Measurements from ENCODE around the gene SRM.

Gene SRM

GRCh38 chr1:11061652-11062365 is 2.0 kb upstream of the SRM start:
- DNase-seq (ENCODE audit: low read depth in 1 of 2, low spot score in 1 of 2) = peak in 1 of 2 experiments; percentile 53
- no peak overlapping the region for H3K4me3 ChIP-seq (replicated peaks; ENCODE audit: insufficient read depth, low read length)
- peak overlapping the region; percentile 92 for H3K27ac ChIP-seq (replicated peaks)
- no peak for TF ChIP-seq SPI1 (IDR thresholded peaks at IDR 0.05; ENCODE audit: borderline replicate concordance, low read depth)
- no peak for TF ChIP-seq POLR2AphosphoS5 (IDR thresholded peaks at IDR 0.05; ENCODE audit: low read depth)
- TF ChIP-seq REST (IDR thresholded peaks at IDR 0.05; ENCODE audit: insufficient replicate concordance, low read depth) = no peak
- TF ChIP-seq, protein P1, sequence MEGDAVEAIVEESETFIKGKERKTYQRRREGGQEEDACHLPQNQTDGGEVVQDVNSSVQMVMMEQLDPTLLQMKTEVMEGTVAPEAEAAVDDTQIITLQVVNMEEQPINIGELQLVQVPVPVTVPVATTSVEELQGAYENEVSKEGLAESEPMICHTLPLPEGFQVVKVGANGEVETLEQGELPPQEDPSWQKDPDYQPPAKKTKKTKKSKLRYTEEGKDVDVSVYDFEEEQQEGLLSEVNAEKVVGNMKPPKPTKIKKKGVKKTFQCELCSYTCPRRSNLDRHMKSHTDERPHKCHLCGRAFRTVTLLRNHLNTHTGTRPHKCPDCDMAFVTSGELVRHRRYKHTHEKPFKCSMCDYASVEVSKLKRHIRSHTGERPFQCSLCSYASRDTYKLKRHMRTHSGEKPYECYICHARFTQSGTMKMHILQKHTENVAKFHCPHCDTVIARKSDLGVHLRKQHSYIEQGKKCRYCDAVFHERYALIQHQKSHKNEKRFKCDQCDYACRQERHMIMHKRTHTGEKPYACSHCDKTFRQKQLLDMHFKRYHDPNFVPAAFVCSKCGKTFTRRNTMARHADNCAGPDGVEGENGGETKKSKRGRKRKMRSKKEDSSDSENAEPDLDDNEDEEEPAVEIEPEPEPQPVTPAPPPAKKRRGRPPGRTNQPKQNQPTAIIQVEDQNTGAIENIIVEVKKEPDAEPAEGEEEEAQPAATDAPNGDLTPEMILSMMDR (IDR thresholded peaks at IDR 0.05; ENCODE audit: insufficient read depth, low read length) = no peak
- TF ChIP-seq GABPA (IDR thresholded peaks at IDR 0.05; ENCODE audit: low read depth) = no peak
- H3K27me3 ChIP-seq (ENCODE audit: insufficient read depth, poor library complexity, severe bottlenecking) = no peaks in the 10 kb centered on the region

DNA sequence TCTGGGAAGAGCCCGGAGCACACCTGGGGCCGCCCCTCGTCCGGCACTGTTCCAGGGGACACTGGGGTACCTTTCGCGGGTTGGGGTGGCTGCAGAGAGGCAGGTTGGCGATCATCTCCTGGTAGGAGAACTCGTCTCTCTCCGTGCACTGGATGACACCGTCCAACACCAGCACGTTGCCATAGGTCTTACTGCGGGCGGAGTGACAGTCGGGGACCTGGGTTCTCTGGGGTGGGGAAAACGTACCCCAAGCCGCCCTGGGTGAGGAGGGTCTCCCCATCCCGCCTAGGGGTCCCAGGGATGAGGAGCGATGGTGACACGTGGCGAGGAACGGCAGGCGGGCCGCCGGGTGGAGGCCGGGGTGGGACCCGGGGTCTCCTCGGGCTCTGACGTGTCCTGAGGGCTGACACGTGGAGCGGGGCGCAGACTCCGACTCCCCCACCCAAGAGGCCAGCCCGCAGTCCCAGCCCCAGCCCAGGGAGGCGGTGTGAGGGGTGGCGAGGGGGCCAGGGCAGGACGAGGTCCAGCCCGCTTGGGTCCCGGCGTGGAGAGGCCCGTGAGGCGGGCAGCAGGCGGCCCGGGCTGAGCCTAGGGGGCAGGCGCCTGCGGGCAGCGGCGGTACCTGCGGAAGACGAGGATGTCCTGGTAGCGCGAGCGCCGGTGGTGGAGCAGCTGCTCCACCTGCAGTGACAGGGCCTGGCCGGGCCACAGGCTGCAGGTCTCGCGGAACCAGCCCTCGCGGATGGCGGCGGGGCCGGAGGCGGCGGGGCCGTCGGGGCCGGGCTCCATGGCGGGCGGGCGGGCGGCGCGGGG is 457 bp downstream of the SRM start:
- DNase-seq (ENCODE audit: low read depth in 1 of 2, low spot score in 1 of 2) = peak in 1 of 2 experiments; percentile 68
- H3K27me3 ChIP-seq (ENCODE audit: insufficient read depth, poor library complexity, severe bottlenecking) = no peaks in the 10 kb centered on the region
- H3K27ac ChIP-seq (replicated peaks) = peak overlapping the region; percentile 81

DNA sequence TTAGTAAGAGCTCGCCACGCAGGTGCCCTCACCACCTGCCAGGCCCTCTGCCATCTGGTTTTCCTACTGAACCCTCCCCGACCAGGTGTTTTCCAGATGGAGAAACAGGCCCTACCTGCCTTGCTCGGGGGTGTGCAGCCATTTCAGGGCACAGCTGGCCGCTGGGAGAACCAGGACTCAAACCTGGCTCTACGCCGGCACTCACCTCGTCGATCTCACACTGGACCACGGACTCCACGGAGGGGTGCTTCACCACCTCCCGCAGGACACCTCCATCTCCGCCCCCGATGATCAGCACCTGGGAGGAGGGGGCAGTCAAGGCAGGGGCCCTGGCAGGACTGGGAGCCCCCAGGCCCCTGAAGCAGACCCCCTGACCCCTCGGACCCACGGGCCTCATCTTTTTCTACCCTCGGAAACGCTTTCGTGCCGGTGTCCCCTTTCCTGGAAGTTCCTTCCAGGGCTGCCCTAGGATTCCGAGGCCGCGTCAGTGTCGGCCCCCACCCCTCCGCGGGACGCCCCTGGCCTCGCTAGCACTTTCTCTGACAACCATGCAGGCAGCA is 1.1 kb downstream of the SRM start:
- TF ChIP-seq GABPA (IDR thresholded peaks at IDR 0.05; ENCODE audit: low read depth) = no peak
- TF ChIP-seq POLR2AphosphoS5 (IDR thresholded peaks at IDR 0.05; ENCODE audit: low read depth) = no peak
- no peak for TF ChIP-seq SPI1 (IDR thresholded peaks at IDR 0.05; ENCODE audit: borderline replicate concordance, low read depth)
- TF ChIP-seq, protein P1 (IDR thresholded peaks at IDR 0.05; ENCODE audit: insufficient read depth, low read length) = no peak
- no peak for TF ChIP-seq REST (IDR thresholded peaks at IDR 0.05; ENCODE audit: insufficient replicate concordance, low read depth)
- DNase-seq (ENCODE audit: low read depth in 1 of 2, low spot score in 1 of 2) = no peak
- H3K4me3 ChIP-seq (replicated peaks; ENCODE audit: insufficient read depth, low read length) = peak overlapping the region; percentile 98
- no peaks in the 10 kb centered on the region for H3K27me3 ChIP-seq (ENCODE audit: insufficient read depth, poor library complexity, severe bottlenecking)
- peak overlapping the region; percentile 81 for H3K27ac ChIP-seq (replicated peaks)

More for the DNA sequence above, 457 bp downstream of the SRM start:
- H3K4me3 ChIP-seq (replicated peaks; ENCODE audit: insufficient read depth, low read length) = peak overlapping the region; percentile 98
- TF ChIP-seq SPI1 (IDR thresholded peaks at IDR 0.05; ENCODE audit: borderline replicate concordance, low read depth) = no peak
- peak; percentile 2; the same call in 1 of the 2 replicates for TF ChIP-seq POLR2AphosphoS5 (IDR thresholded peaks at IDR 0.05; ENCODE audit: low read depth)

DNA sequence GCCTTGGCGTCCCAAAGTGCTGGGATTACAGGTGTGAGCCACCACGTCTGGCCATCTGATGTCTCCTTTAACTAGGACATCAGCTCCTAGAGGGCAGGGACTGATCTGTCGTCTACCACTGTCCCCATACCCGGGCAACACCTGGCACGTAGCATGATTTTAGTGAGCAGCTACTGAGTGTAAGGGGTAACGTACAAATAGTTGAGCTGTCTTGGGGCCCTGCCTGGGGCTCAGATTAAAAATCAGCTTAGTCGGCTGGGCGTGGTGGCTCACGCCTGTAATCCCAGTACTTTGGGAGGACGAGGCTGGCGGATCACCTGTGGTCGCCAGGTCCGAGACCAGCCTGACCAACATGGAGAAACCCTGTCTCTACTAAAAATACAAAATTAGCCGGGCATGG is 1.8 kb downstream of the SRM start:
- Histone ChIP-seq H3K4me3 (replicated peaks; ENCODE audit: insufficient read depth, low read length) (no peak overlapping the region), H3K27ac (replicated peaks) (no peak overlapping the region), H3K27me3 (ENCODE audit: insufficient read depth, poor library complexity, severe bottlenecking) (no peaks in the 10 kb centered on the region)
- no peak for TF ChIP-seq POLR2AphosphoS5 (IDR thresholded peaks at IDR 0.05; ENCODE audit: low read depth)
- TF ChIP-seq, protein P1 (IDR thresholded peaks at IDR 0.05; ENCODE audit: insufficient read depth, low read length) = no peak
- TF ChIP-seq GABPA (IDR thresholded peaks at IDR 0.05; ENCODE audit: low read depth) = no peak
- no peak for TF ChIP-seq REST (IDR thresholded peaks at IDR 0.05; ENCODE audit: insufficient replicate concordance, low read depth)
- TF ChIP-seq SPI1 (IDR thresholded peaks at IDR 0.05; ENCODE audit: borderline replicate concordance, low read depth) = no peak
- no peak for DNase-seq (ENCODE audit: low read depth in 1 of 2, low spot score in 1 of 2)
